SK-N-SH treated with all-trans-retinoic acid at 6 μM for 48 hours (cell line): ENCODE data around the gene POLE.

Experiments used
- ATAC-seq: fragments of 200-7000 bp; cut with Tn5 transposase; 3 replicates; pipeline ENCODE4 v1.9.1; 2020; ENCODE audit warnings: mild to moderate bottlenecking, moderate library complexity
- ARNTL ChIP-seq: fragments of 450-650 bp; formaldehyde crosslinking; IDR thresholded peaks from 2 replicates; pipeline ENCODE4 v1.5.0; 2020; ENCODE audit warnings: low read depth, mild to moderate bottlenecking, moderate library complexity, borderline replicate concordance
- BACH2 ChIP-seq: fragments of 250-450 bp; sonication (Bioruptor Pico); IDR thresholded peaks from 2 replicates; pipeline ENCODE4 v1.9.0; 2021; ENCODE audit warnings: mild to moderate bottlenecking, borderline replicate concordance
- ESRRG ChIP-seq: fragments of 250-450 bp; sonication (Bioruptor Pico); IDR thresholded peaks from 2 replicates; pipeline ENCODE4 v1.6.1; 2021; ENCODE audit warnings: mild to moderate bottlenecking
- GLIS3 ChIP-seq: fragments of 250-450 bp; sonication (Bioruptor Pico); IDR thresholded peaks from 2 replicates; pipeline ENCODE4 v1.5.0; 2020; ENCODE audit warnings: mild to moderate bottlenecking, moderate library complexity
- ISL1 ChIP-seq: fragments of 250-450 bp; sonication (Bioruptor Pico); IDR thresholded peaks from 2 replicates; pipeline ENCODE4 v2.1.2; 2022; ENCODE audit warnings: mild to moderate bottlenecking, moderate library complexity
- PPARA ChIP-seq: fragments of 250-450 bp; sonication (Bioruptor Pico); IDR thresholded peaks from 2 replicates; pipeline ENCODE4 v1.5.0; 2020; ENCODE audit warnings: mild to moderate bottlenecking, borderline replicate concordance
- RARB ChIP-seq: fragments of 250-450 bp; sonication (Bioruptor Pico); IDR thresholded peaks from 2 replicates; pipeline ENCODE4 v1.8.0; 2021; ENCODE audit warnings: mild to moderate bottlenecking, moderate library complexity
- TCF4 ChIP-seq: fragments of 250-450 bp; sonication (Bioruptor Pico); IDR thresholded peaks from 2 replicates; pipeline ENCODE4 v1.8.0; 2021; ENCODE audit warnings: mild to moderate bottlenecking, moderate library complexity, borderline replicate concordance
- ZC3H10 ChIP-seq: fragments of 250-450 bp; sonication (Bioruptor Pico); IDR thresholded peaks from 2 replicates; pipeline ENCODE4 v1.5.1; 2021; ENCODE audit warnings: mild to moderate bottlenecking, moderate library complexity
- ZFP3 ChIP-seq: fragments of 250-450 bp; sonication (Bioruptor Pico); IDR thresholded peaks from 2 replicates; pipeline ENCODE4 v1.5.0; 2020; ENCODE audit warnings: mild to moderate bottlenecking, moderate library complexity
- ZFP30 ChIP-seq: fragments of 450-650 bp; formaldehyde crosslinking; IDR thresholded peaks from 2 replicates; pipeline ENCODE4 v1.5.0; 2022; ENCODE audit warnings: mild to moderate bottlenecking, moderate library complexity
- ZNF565 ChIP-seq: fragments of 450-650 bp; formaldehyde crosslinking; conservative IDR thresholded peaks from 2 replicates; pipeline ENCODE4 v1.5.0; 2020; ENCODE audit warnings: low read depth, mild to moderate bottlenecking, moderate library complexity
- ZNF8 ChIP-seq: fragments of 450-650 bp; formaldehyde crosslinking; IDR thresholded peaks from 2 replicates; pipeline ENCODE4 v1.5.0; 2020; ENCODE audit warnings: mild to moderate bottlenecking, moderate library complexity
- TF ChIP-seq, protein P1 (sequence below): fragments of 250-450 bp; sonication (Bioruptor Pico); IDR thresholded peaks from 2 replicates; pipeline ENCODE4 v1.5.0; 2020; ENCODE audit warnings: mild to moderate bottlenecking, moderate library complexity
- TF ChIP-seq, protein P2 (sequence below): fragments of 250-450 bp; sonication (Bioruptor Pico); IDR thresholded peaks from 2 replicates; pipeline ENCODE4 v1.8.0; 2020; ENCODE audit warnings: mild to moderate bottlenecking, moderate library complexity, borderline replicate concordance
- TF ChIP-seq, protein P3 (sequence below): fragments of 250-450 bp; sonication (Bioruptor Pico); IDR thresholded peaks from 2 replicates; pipeline ENCODE4 v1.5.1; 2021; ENCODE audit warnings: mild to moderate bottlenecking, moderate library complexity
- TF ChIP-seq, protein P4 (sequence below): fragments of 250-450 bp; sonication (Bioruptor Pico); IDR thresholded peaks from 2 replicates; pipeline ENCODE4 v1.5.1; 2020; ENCODE audit warnings: low read depth, mild to moderate bottlenecking, moderate library complexity

The POLE gene, protein sequence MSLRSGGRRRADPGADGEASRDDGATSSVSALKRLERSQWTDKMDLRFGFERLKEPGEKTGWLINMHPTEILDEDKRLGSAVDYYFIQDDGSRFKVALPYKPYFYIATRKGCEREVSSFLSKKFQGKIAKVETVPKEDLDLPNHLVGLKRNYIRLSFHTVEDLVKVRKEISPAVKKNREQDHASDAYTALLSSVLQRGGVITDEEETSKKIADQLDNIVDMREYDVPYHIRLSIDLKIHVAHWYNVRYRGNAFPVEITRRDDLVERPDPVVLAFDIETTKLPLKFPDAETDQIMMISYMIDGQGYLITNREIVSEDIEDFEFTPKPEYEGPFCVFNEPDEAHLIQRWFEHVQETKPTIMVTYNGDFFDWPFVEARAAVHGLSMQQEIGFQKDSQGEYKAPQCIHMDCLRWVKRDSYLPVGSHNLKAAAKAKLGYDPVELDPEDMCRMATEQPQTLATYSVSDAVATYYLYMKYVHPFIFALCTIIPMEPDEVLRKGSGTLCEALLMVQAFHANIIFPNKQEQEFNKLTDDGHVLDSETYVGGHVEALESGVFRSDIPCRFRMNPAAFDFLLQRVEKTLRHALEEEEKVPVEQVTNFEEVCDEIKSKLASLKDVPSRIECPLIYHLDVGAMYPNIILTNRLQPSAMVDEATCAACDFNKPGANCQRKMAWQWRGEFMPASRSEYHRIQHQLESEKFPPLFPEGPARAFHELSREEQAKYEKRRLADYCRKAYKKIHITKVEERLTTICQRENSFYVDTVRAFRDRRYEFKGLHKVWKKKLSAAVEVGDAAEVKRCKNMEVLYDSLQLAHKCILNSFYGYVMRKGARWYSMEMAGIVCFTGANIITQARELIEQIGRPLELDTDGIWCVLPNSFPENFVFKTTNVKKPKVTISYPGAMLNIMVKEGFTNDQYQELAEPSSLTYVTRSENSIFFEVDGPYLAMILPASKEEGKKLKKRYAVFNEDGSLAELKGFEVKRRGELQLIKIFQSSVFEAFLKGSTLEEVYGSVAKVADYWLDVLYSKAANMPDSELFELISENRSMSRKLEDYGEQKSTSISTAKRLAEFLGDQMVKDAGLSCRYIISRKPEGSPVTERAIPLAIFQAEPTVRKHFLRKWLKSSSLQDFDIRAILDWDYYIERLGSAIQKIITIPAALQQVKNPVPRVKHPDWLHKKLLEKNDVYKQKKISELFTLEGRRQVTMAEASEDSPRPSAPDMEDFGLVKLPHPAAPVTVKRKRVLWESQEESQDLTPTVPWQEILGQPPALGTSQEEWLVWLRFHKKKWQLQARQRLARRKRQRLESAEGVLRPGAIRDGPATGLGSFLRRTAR (N-terminal part only)

DNA sequence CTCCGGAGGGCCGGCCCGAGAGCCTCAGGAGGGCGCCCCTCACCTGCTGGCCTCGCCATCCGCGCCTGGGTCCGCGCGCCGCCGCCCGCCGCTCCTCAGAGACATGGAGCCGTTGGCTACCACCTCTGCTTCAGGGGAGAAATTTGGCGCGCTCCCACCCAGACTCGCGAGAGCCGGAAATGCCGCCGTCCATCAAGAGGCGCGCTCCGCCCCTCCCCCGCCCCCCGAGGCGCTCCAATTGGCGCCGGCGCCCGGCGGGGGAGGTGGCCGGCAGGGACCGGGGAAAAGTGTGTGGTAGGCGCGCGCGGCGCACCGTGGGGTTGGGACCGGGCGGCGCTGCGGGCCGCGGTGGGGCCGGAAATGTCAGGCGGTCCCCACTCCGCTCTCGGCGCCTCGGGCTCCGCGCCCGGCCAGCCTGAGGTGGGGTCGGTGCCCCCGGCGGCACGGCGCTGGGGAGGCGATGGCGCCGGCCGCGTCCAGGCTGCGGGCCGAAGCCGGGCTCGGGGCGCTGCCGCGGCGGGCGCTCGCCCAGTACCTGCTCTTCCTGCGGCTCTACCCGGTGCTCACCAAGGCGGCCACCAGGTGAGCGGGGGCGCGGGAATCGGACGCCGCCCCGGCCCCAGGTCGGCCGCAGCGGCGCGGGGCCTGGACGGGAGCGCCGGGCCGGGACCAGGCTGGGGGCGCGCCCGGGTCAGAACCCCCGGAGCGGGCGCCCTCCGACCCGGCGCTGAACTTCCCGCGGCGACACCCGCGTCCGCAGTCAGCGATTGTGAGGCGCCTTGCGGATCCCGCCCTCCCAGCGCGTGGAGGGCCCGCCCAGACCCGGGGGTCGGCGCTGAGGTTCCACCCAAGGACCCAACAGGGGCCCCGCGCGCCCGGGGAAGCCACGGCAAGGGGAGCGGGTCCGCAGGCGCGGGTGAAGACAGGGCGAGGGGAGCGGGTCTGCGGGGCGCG lies at the start of gene POLE, which contains the start of gene PXMP2:
Gene POLE (minus strand): TSS at position 132 of the 954 bp plus-strand sequence. CDS start 27 bp downstream, at position 105.
Gene PXMP2 (plus strand): TSS at position 377 of the 954 bp plus-strand sequence. CDS start 84 bp downstream, at position 461.
- TF ChIP-seq, protein P1, sequence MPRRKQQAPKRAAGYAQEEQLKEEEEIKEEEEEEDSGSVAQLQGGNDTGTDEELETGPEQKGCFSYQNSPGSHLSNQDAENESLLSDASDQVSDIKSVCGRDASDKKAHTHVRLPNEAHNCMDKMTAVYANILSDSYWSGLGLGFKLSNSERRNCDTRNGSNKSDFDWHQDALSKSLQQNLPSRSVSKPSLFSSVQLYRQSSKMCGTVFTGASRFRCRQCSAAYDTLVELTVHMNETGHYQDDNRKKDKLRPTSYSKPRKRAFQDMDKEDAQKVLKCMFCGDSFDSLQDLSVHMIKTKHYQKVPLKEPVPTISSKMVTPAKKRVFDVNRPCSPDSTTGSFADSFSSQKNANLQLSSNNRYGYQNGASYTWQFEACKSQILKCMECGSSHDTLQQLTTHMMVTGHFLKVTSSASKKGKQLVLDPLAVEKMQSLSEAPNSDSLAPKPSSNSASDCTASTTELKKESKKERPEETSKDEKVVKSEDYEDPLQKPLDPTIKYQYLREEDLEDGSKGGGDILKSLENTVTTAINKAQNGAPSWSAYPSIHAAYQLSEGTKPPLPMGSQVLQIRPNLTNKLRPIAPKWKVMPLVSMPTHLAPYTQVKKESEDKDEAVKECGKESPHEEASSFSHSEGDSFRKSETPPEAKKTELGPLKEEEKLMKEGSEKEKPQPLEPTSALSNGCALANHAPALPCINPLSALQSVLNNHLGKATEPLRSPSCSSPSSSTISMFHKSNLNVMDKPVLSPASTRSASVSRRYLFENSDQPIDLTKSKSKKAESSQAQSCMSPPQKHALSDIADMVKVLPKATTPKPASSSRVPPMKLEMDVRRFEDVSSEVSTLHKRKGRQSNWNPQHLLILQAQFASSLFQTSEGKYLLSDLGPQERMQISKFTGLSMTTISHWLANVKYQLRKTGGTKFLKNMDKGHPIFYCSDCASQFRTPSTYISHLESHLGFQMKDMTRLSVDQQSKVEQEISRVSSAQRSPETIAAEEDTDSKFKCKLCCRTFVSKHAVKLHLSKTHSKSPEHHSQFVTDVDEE = 0 out of 2 replicates have a peak, but pooled peaks have one; percentile 30
- TF ChIP-seq, protein P2, sequence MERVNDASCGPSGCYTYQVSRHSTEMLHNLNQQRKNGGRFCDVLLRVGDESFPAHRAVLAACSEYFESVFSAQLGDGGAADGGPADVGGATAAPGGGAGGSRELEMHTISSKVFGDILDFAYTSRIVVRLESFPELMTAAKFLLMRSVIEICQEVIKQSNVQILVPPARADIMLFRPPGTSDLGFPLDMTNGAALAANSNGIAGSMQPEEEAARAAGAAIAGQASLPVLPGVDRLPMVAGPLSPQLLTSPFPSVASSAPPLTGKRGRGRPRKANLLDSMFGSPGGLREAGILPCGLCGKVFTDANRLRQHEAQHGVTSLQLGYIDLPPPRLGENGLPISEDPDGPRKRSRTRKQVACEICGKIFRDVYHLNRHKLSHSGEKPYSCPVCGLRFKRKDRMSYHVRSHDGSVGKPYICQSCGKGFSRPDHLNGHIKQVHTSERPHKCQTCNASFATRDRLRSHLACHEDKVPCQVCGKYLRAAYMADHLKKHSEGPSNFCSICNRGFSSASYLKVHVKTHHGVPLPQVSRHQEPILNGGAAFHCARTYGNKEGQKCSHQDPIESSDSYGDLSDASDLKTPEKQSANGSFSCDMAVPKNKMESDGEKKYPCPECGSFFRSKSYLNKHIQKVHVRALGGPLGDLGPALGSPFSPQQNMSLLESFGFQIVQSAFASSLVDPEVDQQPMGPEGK = no peak
- TF ChIP-seq GLIS3 (CRISPR knock-in tag) = no peak

DNA sequence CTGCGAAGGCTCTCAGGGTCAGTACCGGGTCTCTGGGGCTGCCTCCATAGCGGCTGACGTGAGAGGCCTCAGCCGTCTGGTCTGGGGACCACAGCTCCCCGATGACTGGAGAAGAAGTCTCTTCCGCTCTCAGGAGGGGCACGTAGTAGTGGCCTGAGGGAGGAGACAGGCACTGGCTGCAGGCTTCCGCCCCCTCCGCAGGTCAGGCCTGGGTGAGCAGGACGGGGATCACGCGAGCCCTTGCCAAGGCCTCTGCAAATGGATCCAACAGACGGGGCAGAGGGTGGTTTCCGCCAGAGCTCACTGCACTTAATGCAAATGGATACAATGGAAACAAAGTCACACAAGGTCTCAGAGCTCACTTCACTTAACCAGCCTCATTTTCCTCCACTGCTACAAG lies 49.8 kb upstream of the POLE start:
- TF ChIP-seq BACH2 (CRISPR knock-in tag) (no peak), ARNTL (CRISPR knock-in tag) (no peak), ZNF565 (CRISPR knock-in tag) (no peak)
- ATAC-seq = no peak

More for the DNA sequence above, at the start of gene POLE, which contains the start of gene PXMP2:
- ATAC-seq = peak; percentile 99

DNA sequence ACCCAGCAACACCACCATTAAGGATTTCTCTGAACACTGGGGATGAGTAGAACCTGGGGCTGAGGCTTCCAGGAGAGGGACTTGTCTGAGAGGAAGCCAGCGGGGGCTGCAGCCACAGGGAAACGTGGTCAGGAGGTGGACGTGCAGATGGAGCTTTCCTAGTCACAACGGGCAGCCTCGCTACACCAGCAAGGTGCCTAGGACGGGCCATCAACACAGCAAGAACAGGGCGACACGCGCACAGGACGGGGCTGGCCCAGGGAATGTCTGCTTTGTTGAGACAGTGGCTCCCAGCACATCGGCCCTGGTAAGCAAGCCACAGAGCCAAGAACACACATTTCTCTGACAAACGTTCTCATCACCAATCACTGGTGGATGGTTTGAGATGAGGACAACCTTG lies 49.2 kb upstream of the POLE start:
- ATAC-seq = no peak
- TF ChIP-seq ISL1 (CRISPR knock-in tag) (no peak), ESRRG (CRISPR knock-in tag) (no peak), BACH2 (CRISPR knock-in tag) (no peak), PPARA (CRISPR knock-in tag) (no peak), ZFP30 (CRISPR knock-in tag) (no peak)
- TF ChIP-seq, protein P2 = no peak

DNA sequence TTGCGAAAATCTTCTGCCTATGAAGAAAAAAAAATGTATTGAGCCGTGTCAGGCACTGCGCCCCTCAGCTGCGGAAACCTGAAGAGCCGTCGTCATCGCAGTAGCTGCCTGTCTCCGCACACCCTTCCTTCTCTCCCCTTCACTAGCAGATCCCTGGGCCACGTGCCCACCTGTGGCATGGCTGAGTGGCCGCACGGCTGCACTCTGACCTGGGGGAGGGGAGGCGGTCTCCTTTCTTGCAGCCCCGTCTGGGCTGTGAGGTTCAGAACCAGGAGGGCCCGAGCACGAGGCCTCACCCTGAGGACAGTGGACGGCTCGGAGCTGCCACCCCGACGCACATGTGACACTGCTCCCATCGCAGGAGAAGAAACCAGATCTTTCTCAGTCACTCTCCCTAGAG lies 48.4 kb upstream of the POLE start:
- ATAC-seq = no peak
- TF ChIP-seq, protein P3, sequence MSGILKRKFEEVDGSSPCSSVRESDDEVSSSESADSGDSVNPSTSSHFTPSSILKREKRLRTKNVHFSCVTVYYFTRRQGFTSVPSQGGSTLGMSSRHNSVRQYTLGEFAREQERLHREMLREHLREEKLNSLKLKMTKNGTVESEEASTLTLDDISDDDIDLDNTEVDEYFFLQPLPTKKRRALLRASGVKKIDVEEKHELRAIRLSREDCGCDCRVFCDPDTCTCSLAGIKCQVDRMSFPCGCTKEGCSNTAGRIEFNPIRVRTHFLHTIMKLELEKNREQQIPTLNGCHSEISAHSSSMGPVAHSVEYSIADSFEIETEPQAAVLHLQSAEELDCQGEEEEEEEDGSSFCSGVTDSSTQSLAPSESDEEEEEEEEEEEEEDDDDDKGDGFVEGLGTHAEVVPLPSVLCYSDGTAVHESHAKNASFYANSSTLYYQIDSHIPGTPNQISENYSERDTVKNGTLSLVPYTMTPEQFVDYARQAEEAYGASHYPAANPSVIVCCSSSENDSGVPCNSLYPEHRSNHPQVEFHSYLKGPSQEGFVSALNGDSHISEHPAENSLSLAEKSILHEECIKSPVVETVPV = no peak
- TF ChIP-seq, protein P1 = no peak
- no peak for TF ChIP-seq ZNF8
- TF ChIP-seq, protein P4, sequence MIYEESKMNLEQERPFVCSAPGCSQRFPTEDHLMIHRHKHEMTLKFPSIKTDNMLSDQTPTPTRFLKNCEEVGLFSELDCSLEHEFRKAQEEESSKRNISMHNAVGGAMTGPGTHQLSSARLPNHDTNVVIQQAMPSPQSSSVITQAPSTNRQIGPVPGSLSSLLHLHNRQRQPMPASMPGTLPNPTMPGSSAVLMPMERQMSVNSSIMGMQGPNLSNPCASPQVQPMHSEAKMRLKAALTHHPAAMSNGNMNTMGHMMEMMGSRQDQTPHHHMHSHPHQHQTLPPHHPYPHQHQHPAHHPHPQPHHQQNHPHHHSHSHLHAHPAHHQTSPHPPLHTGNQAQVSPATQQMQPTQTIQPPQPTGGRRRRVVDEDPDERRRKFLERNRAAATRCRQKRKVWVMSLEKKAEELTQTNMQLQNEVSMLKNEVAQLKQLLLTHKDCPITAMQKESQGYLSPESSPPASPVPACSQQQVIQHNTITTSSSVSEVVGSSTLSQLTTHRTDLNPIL = no peak
- TF ChIP-seq TCF4 = no peak
- TF ChIP-seq ZC3H10 (CRISPR knock-in tag) = no peak
- no peak for TF ChIP-seq ESRRG (CRISPR knock-in tag)
- TF ChIP-seq PPARA (CRISPR knock-in tag) = no peak
- TF ChIP-seq RARB (CRISPR knock-in tag) = no peak
- no peak for TF ChIP-seq ZFP3 (CRISPR knock-in tag)
